Fibroblast of lung (primary cell): Measurements from ENCODE around the gene SLC23A3. TPM values are rescaled to one million over a fixed set of nuclear protein-coding genes. Genes with fewer than 3 reads are reported as not detected.

Experiments used
- DNase-seq, 2 donors: peaks; one replicate each; pipeline versions ENCODE4 v3.0.0 to v3.0.0-alpha.2; 2010; ENCODE audit warnings: low read depth in 2 of 2
- H2AFZ ChIP-seq: 2 replicates; pipeline ENCODE4 v1.5.1; 2012; ENCODE audit warnings: low read length, control low read depth, inconsistent platforms
- H3K27ac ChIP-seq: 2 replicates; pipeline ENCODE4 v1.5.1; 2011; ENCODE audit warnings: low read length, control low read depth; ENCODE audit not compliant: insufficient read depth
- H3K27me3 ChIP-seq: 2 replicates; pipeline ENCODE4 v1.5.1; 2011; ENCODE audit warnings: mild to moderate bottlenecking, low read length; ENCODE audit not compliant: control insufficient read depth, insufficient read depth
- H3K36me3 ChIP-seq: 2 replicates; pipeline ENCODE4 v1.5.1; 2011; ENCODE audit warnings: low read length; ENCODE audit not compliant: control insufficient read depth, insufficient read depth
- H3K4me1 ChIP-seq: 2 replicates; pipeline ENCODE4 v1.5.1; 2011; ENCODE audit warnings: low read length; ENCODE audit not compliant: control insufficient read depth, insufficient read depth; ENCODE audit errors: extremely low read depth
- H3K4me2 ChIP-seq: 2 replicates; pipeline ENCODE4 v1.5.1; 2011; ENCODE audit warnings: low read length, control low read depth; ENCODE audit not compliant: insufficient read depth; ENCODE audit errors: extremely low read depth
- H3K4me3 ChIP-seq, 4 experiments: fragments of 200-600 bp in 1 of 4; sonication (generic) in 1 of 4; replicated peaks in 1 of 4; 2 replicates each; pipeline ENCODE4 v1.5.1; 2011 to 2016; ENCODE audit warnings: low read length in 4 of 4, low read depth in 3 of 4, mild to moderate bottlenecking in 3 of 4, control low read depth in 2 of 4, inconsistent platforms in 1 of 4, mixed read lengths in 1 of 4; ENCODE audit not compliant: insufficient read depth in 1 of 4; ENCODE audit errors: control extremely low read depth in 1 of 4
- H3K79me2 ChIP-seq: 2 replicates; pipeline ENCODE4 v1.5.1; 2012; ENCODE audit warnings: mild to moderate bottlenecking, low read length, inconsistent platforms; ENCODE audit not compliant: control insufficient read depth, insufficient read depth
- H3K9ac ChIP-seq: 2 replicates; pipeline ENCODE4 v1.5.1; 2011; ENCODE audit warnings: mild to moderate bottlenecking, low read length, control low read depth; ENCODE audit not compliant: insufficient read depth
- H3K9me3 ChIP-seq: 2 replicates; pipeline ENCODE4 v1.5.1; 2012; ENCODE audit warnings: low read depth, low read length; ENCODE audit not compliant: control insufficient read depth, insufficient read depth
- H4K20me1 ChIP-seq: 2 replicates; pipeline ENCODE4 v1.5.1; 2011; ENCODE audit warnings: low read length; ENCODE audit not compliant: control insufficient read depth, insufficient read depth; ENCODE audit errors: extremely low read depth
- EZH2 ChIP-seq: IDR thresholded peaks from 2 replicates; pipeline ENCODE4 v1.5.1; 2012; ENCODE audit warnings: low read length, control low read depth, mild to moderate bottlenecking; ENCODE audit errors: missing control alignments
- polyA plus RNA-seq, 2 donors: library from polyadenylated mRNA; depleted of rRNA in 1 of 2; stranded (reverse) in 1 of 2; unstranded in 1 of 2; fragments of >200 nt; gene quantifications; 2 replicates each; pipeline ENCODE4 v1.2.1, GENCODE V29; 2011 to 2012; ENCODE audit warnings: missing spikeins in 1 of 2
- total RNA-seq: library from RNA; depleted of rRNA; stranded (reverse); fragments of >200 nt; gene quantifications from 2 replicates; pipeline ENCODE4 v1.2.1, GENCODE V29; 2014
- TF ChIP-seq, protein P1 (sequence below), 2 donors: IDR thresholded peaks in 1 of 2; conservative IDR thresholded peaks in 1 of 2; 1 replicate in 1 of 2; 2 replicates in 1 of 2; pipeline ENCODE4 v1.5.1; 2011 to 2012; ENCODE audit warnings: low read length in 2 of 2, control low read depth in 1 of 2, inconsistent platforms in 1 of 2, low read depth in 1 of 2, mild to moderate bottlenecking in 1 of 2

SLC23A3 gene
- total and polyA plus RNA-seq, 2 donors (not counting 1 experiment from before 2014, with no cell fraction given): 0.52 to 2.5 TPM

DNA sequence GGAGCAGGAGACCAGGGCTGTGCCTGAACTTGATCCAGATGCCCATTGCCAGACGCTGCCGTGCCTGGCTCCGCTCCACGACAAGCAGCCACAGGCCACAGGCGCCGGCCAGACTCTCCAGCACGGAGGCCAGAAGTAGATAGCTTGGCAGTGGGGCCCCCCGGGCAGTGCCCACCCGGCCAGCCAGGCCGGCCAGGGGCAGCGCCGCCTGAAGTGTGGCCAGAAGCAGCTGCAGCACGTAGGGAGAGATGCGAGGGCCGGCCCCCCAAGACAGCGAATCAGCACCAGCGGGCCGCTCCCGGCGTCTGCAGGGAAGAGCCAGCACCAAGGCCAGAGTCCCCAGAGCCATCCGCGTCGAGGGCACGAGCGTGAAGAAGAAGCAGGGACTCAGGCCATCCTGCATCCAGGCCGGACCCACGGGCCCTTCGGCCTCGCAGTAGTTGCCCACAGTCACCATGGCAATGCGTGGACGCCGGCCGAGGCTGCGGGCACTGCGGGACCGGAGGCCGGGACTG lies 48.4 kb upstream of the SLC23A3 start:
- peak overlapping the region; percentile 43 to 65 (median 53) for H3K4me3 ChIP-seq
- peak; percentile 69 to 81 for DNase-seq

DNA sequence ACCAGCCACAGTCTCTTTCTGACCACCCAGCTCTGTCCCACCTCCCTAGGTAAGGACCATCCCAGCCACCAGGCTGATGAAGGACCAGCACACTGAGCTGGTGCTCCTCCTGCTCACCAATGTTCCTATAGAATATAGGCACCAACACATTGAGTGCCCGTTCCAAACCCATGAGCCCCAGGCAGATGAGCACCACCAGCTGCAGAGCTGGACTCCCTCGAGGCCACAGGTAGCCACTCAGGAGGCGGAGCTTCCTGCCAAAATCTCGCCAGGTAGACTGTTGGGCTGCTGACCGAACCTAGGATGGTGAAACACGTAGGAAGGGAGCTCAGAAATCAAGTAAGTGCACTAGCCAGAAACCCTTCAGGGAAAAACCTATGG lies 46.7 kb upstream of the SLC23A3 start:
- Histone ChIP-seq H3K4me3 (no peak overlapping the region), H3K79me2 (no peaks in the 10 kb centered on the region), H3K9ac (no peak overlapping the region), H4K20me1 (no peaks in the 10 kb centered on the region), H3K27me3 (no peaks in the 10 kb centered on the region), H3K36me3 (peaks cover 29% of the 10 kb centered on the region), H3K4me2 (no peak overlapping the region), H3K4me1 (peaks cover 13% of the 10 kb centered on the region), H3K27ac (no peak overlapping the region), H3K9me3 (no peaks in the 10 kb centered on the region), H2AFZ (no peak overlapping the region)
- DNase-seq: no peak
- no peak for TF ChIP-seq EZH2
- TF ChIP-seq, protein P1, sequence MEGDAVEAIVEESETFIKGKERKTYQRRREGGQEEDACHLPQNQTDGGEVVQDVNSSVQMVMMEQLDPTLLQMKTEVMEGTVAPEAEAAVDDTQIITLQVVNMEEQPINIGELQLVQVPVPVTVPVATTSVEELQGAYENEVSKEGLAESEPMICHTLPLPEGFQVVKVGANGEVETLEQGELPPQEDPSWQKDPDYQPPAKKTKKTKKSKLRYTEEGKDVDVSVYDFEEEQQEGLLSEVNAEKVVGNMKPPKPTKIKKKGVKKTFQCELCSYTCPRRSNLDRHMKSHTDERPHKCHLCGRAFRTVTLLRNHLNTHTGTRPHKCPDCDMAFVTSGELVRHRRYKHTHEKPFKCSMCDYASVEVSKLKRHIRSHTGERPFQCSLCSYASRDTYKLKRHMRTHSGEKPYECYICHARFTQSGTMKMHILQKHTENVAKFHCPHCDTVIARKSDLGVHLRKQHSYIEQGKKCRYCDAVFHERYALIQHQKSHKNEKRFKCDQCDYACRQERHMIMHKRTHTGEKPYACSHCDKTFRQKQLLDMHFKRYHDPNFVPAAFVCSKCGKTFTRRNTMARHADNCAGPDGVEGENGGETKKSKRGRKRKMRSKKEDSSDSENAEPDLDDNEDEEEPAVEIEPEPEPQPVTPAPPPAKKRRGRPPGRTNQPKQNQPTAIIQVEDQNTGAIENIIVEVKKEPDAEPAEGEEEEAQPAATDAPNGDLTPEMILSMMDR (conservative IDR thresholded peaks at IDR 0.05 in 1 of 2, IDR thresholded peaks at IDR 0.05 in 1 of 2; ENCODE audit: low read depth in 1 of 2, low read length in 2 of 2): no peak

More for the DNA sequence above, 48.4 kb upstream of the SLC23A3 start:
- Histone ChIP-seq H3K4me2 (peak overlapping the region; percentile 74), H3K79me2 (no peaks in the 10 kb centered on the region), H3K4me1 (peaks cover 13% of the 10 kb centered on the region), H3K9me3 (no peaks in the 10 kb centered on the region), H3K9ac (peak overlapping the region; percentile 74), H2AFZ (peak overlapping the region; percentile 9), H3K27me3 (no peaks in the 10 kb centered on the region), H4K20me1 (no peaks in the 10 kb centered on the region), H3K36me3 (peaks cover 23% of the 10 kb centered on the region), H3K27ac (peak overlapping the region; percentile 87)
- no peak for TF ChIP-seq EZH2
- TF ChIP-seq, protein P1 (conservative IDR thresholded peaks at IDR 0.05 in 1 of 2, IDR thresholded peaks at IDR 0.05 in 1 of 2; ENCODE audit: low read depth in 1 of 2, low read length in 2 of 2): no peak

DNA sequence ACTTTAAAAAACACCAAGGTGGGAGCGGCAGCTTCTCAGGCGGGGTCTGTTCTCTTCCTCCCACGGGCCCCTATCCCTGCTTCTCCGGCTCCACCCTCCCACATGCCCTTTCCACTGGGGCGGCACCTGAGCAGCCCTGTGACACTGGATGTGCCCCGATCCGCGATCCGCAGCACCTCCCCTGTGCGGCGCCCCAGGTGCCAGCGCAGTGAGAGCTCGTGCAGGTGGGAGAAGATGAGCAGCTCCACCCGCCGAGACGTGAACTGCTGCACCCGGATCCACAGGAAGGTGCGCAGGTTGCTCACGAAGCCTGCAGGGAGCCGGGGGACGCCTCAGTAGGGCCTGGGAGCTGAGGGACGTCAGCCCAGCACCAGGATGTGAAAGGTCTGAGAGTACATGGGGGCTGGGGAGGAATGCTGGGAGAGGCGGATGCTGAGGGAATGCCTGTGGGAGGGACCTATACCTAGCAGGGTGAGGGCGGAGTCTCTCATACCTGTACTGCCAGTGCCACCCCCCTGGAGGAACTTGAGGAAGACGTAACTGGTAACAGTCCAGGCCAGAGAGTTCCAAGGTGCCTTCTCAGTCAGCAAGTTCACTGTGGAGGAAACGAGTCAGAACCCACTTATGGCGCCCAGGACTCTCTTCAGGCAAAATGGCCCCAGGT lies 46.2 kb upstream of the SLC23A3 start:
- H3K4me2 ChIP-seq: no peak overlapping the region
- H3K79me2 ChIP-seq: no peaks in the 10 kb centered on the region
- H3K9me3 ChIP-seq: no peaks in the 10 kb centered on the region
- no peak overlapping the region for H3K9ac ChIP-seq
- no peaks in the 10 kb centered on the region for H4K20me1 ChIP-seq
- H3K4me1 ChIP-seq: peaks cover 13% of the 10 kb centered on the region
- peaks cover 29% of the 10 kb centered on the region for H3K36me3 ChIP-seq
- H3K4me3 ChIP-seq: no peak overlapping the region
- DNase-seq: no peak
- TF ChIP-seq, protein P1 (conservative IDR thresholded peaks at IDR 0.05 in 1 of 2, IDR thresholded peaks at IDR 0.05 in 1 of 2; ENCODE audit: low read depth in 1 of 2, low read length in 2 of 2): no peak
- no peak for TF ChIP-seq EZH2
- no peak overlapping the region for H2AFZ ChIP-seq
- no peaks in the 10 kb centered on the region for H3K27me3 ChIP-seq
- H3K27ac ChIP-seq: no peak overlapping the region
